Jurkat, Clone E6-1 (cell line): ENCODE data around the gene AP3S1. TPM values are rescaled to one million over a fixed set of nuclear protein-coding genes. Genes with fewer than 3 reads are reported as not detected.
A peak's percentile ranks its signal among the peaks of the same experiment; 100 is the strongest.
"Not testable (repeated sequence)": the region's sequence is repeated elsewhere in the genome, so short reads cannot be mapped to it uniquely, and the experiment has no call there.

Experiments
- DNase-seq: peaks from one replicate; pipeline ENCODE4 v3.0.0-alpha.2; 2011; ENCODE audit warnings: low read depth, low spot score
- H3K4me3 ChIP-seq: 2 replicates; pipeline ENCODE4 v1.5.1; 2011; ENCODE audit warnings: mild to moderate bottlenecking, low read length, control low read depth, moderate library complexity
- polyA plus RNA-seq: library from polyadenylated mRNA; unstranded; fragments of >200 nt; gene quantifications from one replicate; pipeline ENCODE4 v1.2.1, GENCODE V29; 2012; ENCODE audit warnings: missing spikeins; ENCODE audit not compliant: insufficient read length, insufficient read depth

Gene AP3S1
- polyA plus RNA-seq: 76.7 TPM

- DNase-seq: peak; percentile 92
These were observed at the start of gene AP3S1, which contains the start of gene ATG12 for GRCh38 chr5:115841382-115842088. AP3S1 (plus strand) TSS chr5:115841935; CDS start chr5:115842038, 103 bp downstream. ATG12 (minus strand) TSS chr5:115841565; CDS start chr5:115841552, 13 bp downstream.

DNA sequence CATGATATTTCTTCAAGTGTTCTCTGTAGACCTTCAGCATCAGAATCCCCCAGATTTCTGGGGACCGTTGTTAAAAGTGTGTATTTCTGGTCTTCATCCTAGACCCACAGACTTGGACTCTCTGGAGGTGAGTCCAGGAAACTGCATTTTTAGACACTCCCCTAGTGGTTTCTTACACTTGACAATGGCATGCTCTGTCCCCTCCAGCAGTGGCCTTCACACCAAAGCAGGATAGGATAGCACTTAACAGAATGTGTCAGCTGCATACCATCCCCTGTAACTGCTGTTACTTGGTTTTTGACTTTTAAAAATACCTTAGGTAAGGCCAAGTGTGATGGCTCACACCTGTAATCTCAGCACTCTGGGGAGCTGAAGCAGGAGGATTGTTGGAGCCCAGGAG, 46.0 kb upstream of the AP3S1 start:
- H3K4me3 ChIP-seq: no peak overlapping the region
- no peak for DNase-seq

More at GRCh38 chr5:115841382-115842088, at the start of gene AP3S1, which contains the start of gene ATG12:
- H3K4me3 ChIP-seq: peak within 1 kb of the TSS; percentile 80

DNA sequence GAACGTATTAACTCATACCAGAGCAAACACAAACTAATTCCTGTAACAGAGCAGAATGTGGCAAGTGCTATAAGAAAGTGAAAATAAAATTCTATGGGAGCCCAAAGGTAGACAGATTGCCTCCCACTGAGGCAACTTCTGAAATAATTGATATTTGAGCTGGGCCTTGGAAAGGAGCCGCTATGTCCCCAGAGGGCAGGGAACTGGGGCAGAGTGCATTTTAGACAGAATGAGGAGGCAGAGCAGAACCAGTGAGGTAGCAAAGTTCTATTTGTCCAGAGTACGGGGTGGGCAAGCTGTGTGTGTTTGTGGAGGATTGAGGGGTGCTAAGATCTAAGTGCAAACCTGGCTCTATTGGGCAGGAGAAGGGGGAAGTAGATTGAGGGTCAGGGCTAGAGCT, 45.1 kb upstream of the AP3S1 start:
- no peak for DNase-seq
- no peak overlapping the region for H3K4me3 ChIP-seq

GRCh38 chr5:115798252-115798651, 43.5 kb upstream of the AP3S1 start:
- DNase-seq: no peak
- no peak overlapping the region for H3K4me3 ChIP-seq

GRCh38 chr5:115800108-115800507, 41.6 kb upstream of the AP3S1 start:
- no peak for DNase-seq
- no peak overlapping the region for H3K4me3 ChIP-seq

GRCh38 chr5:115801152-115801551, 40.6 kb upstream of the AP3S1 start:
- no peak overlapping the region for H3K4me3 ChIP-seq
- DNase-seq: no peak

- no peak overlapping the region for H3K4me3 ChIP-seq
- DNase-seq: no peak
These were observed 39.8 kb upstream of the AP3S1 start for GRCh38 chr5:115801984-115802383.

DNA sequence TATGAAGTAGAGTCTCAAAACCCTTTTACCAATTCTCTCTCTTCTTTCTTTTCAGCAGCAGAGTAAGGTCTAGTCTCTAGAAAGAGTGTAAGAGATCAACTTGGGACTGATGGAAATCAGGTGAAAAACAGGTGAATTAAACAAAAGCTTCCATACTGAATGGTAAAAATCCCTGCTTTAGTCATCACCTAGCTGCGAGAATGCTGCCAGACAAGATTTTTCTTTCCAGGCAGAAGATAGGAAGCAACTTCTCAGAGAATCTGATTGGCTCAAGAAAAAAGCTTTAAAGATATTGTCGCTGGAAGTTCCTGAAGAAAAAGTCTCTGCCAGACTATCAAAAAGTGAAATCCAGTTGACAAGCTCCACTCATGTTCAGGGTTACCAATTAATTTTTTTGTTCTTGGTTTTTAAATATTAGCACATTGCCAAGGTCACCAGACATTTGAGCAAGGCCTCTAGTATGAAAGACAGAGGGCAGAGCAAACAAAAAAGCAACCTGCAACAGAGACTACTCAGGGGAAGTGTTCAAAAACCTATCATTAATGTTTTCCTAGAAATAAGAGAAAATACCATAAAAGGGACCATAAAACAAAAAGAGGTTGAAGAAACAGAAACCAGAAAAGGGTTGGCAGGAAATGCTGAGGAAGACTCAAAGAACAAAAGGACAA, 34.6 kb upstream of the AP3S1 start:
- no peak for DNase-seq

GRCh38 chr5:115807654-115808052, 34.1 kb upstream of the AP3S1 start:
- no peak overlapping the region for H3K4me3 ChIP-seq
- no peak for DNase-seq

More for the DNA sequence above, 34.6 kb upstream of the AP3S1 start:
- no peak overlapping the region for H3K4me3 ChIP-seq

GRCh38 chr5:115808066-115808465, 33.7 kb upstream of the AP3S1 start:
- H3K4me3 ChIP-seq, DNase-seq: not testable (repeated sequence)

DNA sequence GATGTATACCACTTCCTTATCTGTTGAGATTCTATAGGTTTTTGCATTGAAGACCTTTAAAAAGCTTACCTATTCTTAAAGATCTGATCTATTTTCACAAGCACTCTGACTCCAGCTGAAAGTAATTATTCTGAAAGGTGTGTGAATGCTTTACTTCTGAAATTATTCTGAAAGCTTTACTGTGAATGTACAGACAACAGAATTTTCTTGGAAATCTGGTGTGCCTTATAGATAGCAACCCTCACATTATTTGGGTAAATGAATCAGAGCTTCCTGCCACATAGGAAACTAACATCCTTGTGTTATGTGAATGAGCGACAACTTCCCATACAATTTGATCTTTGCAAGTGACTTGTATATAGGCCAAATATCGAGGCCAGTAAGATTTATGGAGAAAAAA, 31.8 kb upstream of the AP3S1 start:
- DNase-seq: no peak
- H3K4me3 ChIP-seq: no peak overlapping the region

DNA sequence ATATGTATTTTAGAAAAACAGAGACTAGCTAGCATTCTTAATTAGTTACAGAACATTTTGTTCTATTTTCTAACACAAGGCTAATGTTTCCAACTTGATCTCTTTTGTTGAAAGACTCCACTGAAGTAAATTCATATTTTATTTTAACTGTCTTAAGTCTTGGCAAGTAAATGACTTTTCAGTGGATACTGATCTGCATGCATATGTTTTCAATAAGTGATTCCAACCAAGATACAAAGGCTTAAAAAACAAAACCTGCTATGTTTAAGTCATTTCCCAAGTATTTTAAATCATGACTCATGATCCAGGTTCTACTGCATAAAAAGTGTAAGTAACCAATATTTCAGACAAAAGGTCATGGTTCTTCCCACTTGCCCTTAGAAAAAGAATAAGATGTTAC, 31.0 kb upstream of the AP3S1 start:
- DNase-seq: no peak
- no peak overlapping the region for H3K4me3 ChIP-seq

DNA sequence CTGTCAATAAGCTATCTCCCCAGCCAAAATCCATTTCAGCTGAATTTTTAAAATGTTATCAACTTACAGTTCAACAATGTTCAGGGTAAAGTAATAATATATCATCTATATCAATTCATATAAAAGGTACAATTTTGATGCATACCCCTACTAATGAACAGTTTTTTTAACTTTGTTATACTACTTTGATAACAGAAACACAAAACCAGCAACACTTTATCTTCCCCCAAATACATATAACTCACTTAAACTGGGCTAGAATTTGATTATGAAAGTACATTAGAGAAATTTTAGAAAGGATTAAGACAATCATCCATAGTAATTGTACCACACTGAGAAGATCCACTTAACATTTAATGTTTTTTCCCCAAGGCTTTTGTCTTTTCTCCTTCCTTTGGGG, 30.3 kb upstream of the AP3S1 start:
- DNase-seq: no peak
- no peak overlapping the region for H3K4me3 ChIP-seq

- H3K4me3 ChIP-seq: no peak overlapping the region
- DNase-seq: no peak
These were observed 29.4 kb upstream of the AP3S1 start for GRCh38 chr5:115812372-115812771.

GRCh38 chr5:115813719-115814118, 28.0 kb upstream of the AP3S1 start:
- H3K4me3 ChIP-seq: no peak overlapping the region
- DNase-seq: peak; percentile 29

DNA sequence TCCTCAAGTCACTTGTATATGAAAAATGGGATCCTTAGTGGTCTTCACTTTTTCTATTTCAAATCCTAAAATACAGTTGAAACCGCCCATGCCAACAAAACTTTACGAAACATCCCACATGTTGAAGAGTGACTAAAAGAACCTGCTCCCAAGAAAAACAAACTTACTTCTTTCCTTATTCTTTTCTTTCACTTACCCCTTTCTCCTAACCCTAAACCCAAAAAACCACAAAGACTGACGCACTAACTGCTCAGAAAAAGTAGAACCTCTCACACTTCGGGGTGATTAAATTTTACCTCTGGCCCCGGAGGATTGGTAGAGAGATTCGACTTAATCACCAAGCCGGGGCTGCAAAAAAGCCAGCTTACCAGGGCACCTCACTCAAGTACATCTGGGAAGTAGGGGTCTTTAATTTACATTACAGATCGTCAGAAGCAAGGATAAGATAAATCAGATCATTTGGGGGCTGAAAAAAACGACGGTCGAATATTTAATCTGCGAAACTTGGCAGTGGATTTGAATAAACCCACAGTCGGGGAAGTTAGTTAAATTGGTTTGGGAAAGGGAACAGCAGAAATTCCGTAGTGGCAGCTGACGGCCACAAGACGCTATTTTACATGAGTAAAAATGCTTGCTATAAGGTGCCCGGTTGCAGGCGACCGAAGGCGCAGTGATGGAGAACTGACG, 26.6 kb upstream of the AP3S1 start:
- no peak overlapping the region for H3K4me3 ChIP-seq

GRCh38 chr5:115815693-115816225, 26.0 kb upstream of the AP3S1 start:
- H3K4me3 ChIP-seq: no peak overlapping the region
- DNase-seq: no peak

More for the DNA sequence above, 26.6 kb upstream of the AP3S1 start:
- no peak for DNase-seq

- DNase-seq: no peak
- no peak within 1 kb of the TSS for H3K4me3 ChIP-seq
These were observed 25.3 kb upstream of the AP3S1 start, which contains the start of gene CDO1 for GRCh38 chr5:115816226-115817081. CDO1 (minus strand) TSS chr5:115816659; CDS start chr5:115816397, 262 bp downstream.

- H3K4me3 ChIP-seq: no peak overlapping the region
These were observed 24.3 kb upstream of the AP3S1 start for GRCh38 chr5:115817386-115817785.

More at GRCh38 chr5:115817386-115817785, 24.3 kb upstream of the AP3S1 start:
- no peak for DNase-seq
